A673 (cell line): ENCODE results near the gene RANBP10. TPM values are rescaled to one million over a fixed set of nuclear protein-coding genes. Genes with fewer than 3 reads are reported as not detected.

Source experiments
- BruUV-seq: library from RNA; stranded (reverse); fragments of 400-500 nt; replicated peaks from 2 replicates; lab custom pipeline; 2021; lab: Mats Ljungman, UMichigan
- CTCF ChIA-PET: fragments of 300-600 bp; sonication (Branson Sonifier 250); formaldehyde crosslinking; loops from one replicate; lab custom pipeline; 2022; ENCODE audit warnings: antibody characterized with exemption; lab: Charles Lee
- POLR2A ChIA-PET: fragments of 300-600 bp; sonication (Branson Sonifier 250); formaldehyde crosslinking; loops from one replicate; lab custom pipeline; 2022; ENCODE audit warnings: antibody characterized with exemption; ENCODE audit not compliant: low non-redundant PET; lab: Charles Lee
- DNase-seq: peaks from one replicate; pipeline ENCODE4 v3.0.0-alpha.2; 2015; ENCODE audit warnings: low spot score
- H3K27ac ChIP-seq: fragments of 200-600 bp; sonication (generic); 2 replicates; pipeline ENCODE4 v1.5.1; 2016; ENCODE audit warnings: mixed run types, low read depth, mild to moderate bottlenecking, mixed read lengths, antibody characterized with exemption, low read length; ENCODE audit not compliant: poor library complexity, severe bottlenecking
- H3K27me3 ChIP-seq: fragments of 200-600 bp; sonication (generic); replicated peaks from 2 replicates; pipeline ENCODE4 v1.6.1; 2017; ENCODE audit warnings: mixed run types, low read depth, mild to moderate bottlenecking, mixed read lengths, antibody characterized with exemption, low read length; ENCODE audit not compliant: insufficient read depth, poor library complexity
- H3K36me3 ChIP-seq: fragments of 200-600 bp; sonication (generic); 2 replicates; pipeline ENCODE4 v1.6.1; 2016; ENCODE audit warnings: mixed run types, mild to moderate bottlenecking, mixed read lengths, antibody characterized with exemption, low read length; ENCODE audit not compliant: insufficient read depth, poor library complexity, severe bottlenecking
- H3K4me1 ChIP-seq: fragments of 200-600 bp; sonication (generic); 2 replicates; pipeline ENCODE4 v1.6.1; 2017; ENCODE audit warnings: mixed run types, mild to moderate bottlenecking, mixed read lengths, antibody characterized with exemption, low read length; ENCODE audit not compliant: insufficient read depth, poor library complexity, severe bottlenecking
- H3K4me3 ChIP-seq: fragments of 200-600 bp; sonication (generic); 2 replicates; pipeline ENCODE4 v1.5.1; 2016; ENCODE audit warnings: low read depth, mixed run types, mild to moderate bottlenecking, mixed read lengths, low read length; ENCODE audit not compliant: poor library complexity, severe bottlenecking
- H3K9me3 ChIP-seq: fragments of 200-600 bp; sonication (generic); 2 replicates; pipeline ENCODE4 v1.6.1; 2016; ENCODE audit warnings: mixed run types, low read depth, mild to moderate bottlenecking, mixed read lengths, antibody characterized with exemption, low read length; ENCODE audit not compliant: poor library complexity, severe bottlenecking
- CTCF ChIP-seq: fragments of 300-800, 200-600 bp; sonication (generic); conservative IDR thresholded peaks from 2 replicates; pipeline ENCODE4 v1.5.1; 2017; ENCODE audit warnings: low read depth, mild to moderate bottlenecking, antibody characterized with exemption, low read length, moderate library complexity, mixed read lengths
- EZH2 ChIP-seq: fragments of 200-600 bp; sonication (generic); IDR thresholded peaks from 2 replicates; pipeline ENCODE4 v1.6.1; 2017; ENCODE audit warnings: borderline replicate concordance, low read depth, mild to moderate bottlenecking, mixed read lengths, antibody characterized with exemption, low read length; ENCODE audit not compliant: poor library complexity, severe bottlenecking
- intact Hi-C: fragments of 100-400 bp; cut with micrococcal nuclease; formaldehyde crosslinking; loops from one replicate; pipeline ENCODE4 v1.10.0; 2022; ENCODE audit not compliant: unreplicated experiment
- total RNA-seq: library from RNA; stranded (reverse); gene quantifications from 2 replicates; pipeline ENCODE4 v1.2.3, GENCODE V29; 2021

The RANBP10 gene
- total RNA-seq, 1 experiment from 2014 or later: 28.0 TPM

- no peaks in the 10 kb centered on the region for H3K9me3 ChIP-seq
- H3K36me3 ChIP-seq: no peaks in the 10 kb centered on the region
- no peaks in the 10 kb centered on the region for H3K4me1 ChIP-seq
- H3K27me3 ChIP-seq: no peaks in the 10 kb centered on the region
- no peak overlapping the region for H3K4me3 ChIP-seq
- CTCF ChIA-PET: no interaction called here
- H3K27ac ChIP-seq: no peak overlapping the region
- DNase-seq: peak; percentile 27
- POLR2A ChIA-PET: no interaction called here
- BruUV-seq: no TSS peak
- TF ChIP-seq CTCF (no peak), EZH2 (no peak)
- intact Hi-C loops: no loop called here
These were observed 104.9 kb downstream of the RANBP10 start for GRCh38 chr16:67701420-67701819.

- intact Hi-C loops: no loop called here
- no TSS peak for BruUV-seq
- Histone ChIP-seq H3K9me3 (no peaks in the 10 kb centered on the region), H3K4me1 (no peaks in the 10 kb centered on the region), H3K4me3 (no peak overlapping the region), H3K36me3 (no peaks in the 10 kb centered on the region), H3K27me3 (no peaks in the 10 kb centered on the region), H3K27ac (no peak overlapping the region)
- TF ChIP-seq EZH2 (no peak), CTCF (no peak)
- ChIA-PET CTCF (no interaction called here), POLR2A (no interaction called here)
- no peak for DNase-seq
These were observed 107.1 kb downstream of the RANBP10 start for GRCh38 chr16:67699265-67699664.

GRCh38 chr16:67697422-67698185, 108.8 kb downstream of the RANBP10 start:
- no peak overlapping the region for H3K27ac ChIP-seq
- ChIA-PET POLR2A (no interaction called here), CTCF (no interaction called here)
- H3K4me3 ChIP-seq: no peak overlapping the region
- H3K9me3 ChIP-seq: no peaks in the 10 kb centered on the region
- TF ChIP-seq CTCF (no peak), EZH2 (no peak)
- BruUV-seq: no TSS peak
- no peaks in the 10 kb centered on the region for H3K27me3 ChIP-seq
- H3K36me3 ChIP-seq: no peaks in the 10 kb centered on the region
- intact Hi-C loops: no loop called here
- no peaks in the 10 kb centered on the region for H3K4me1 ChIP-seq
- DNase-seq: no peak
